ENCODE measurements around the gene PIK3C2A. TPM values are rescaled to one million over a fixed set of nuclear protein-coding genes. Genes with fewer than 3 reads are reported as not detected.

Gene PIK3C2A
- total RNA-seq, 1 donor: 9.4 TPM

- no peak for DNase-seq (ENCODE audit: low read depth in 2 of 3, low spot score in 2 of 3)
These were observed 10.6 kb upstream of the PIK3C2A start for GRCh38 chr11:17218403-17218802.

DNA sequence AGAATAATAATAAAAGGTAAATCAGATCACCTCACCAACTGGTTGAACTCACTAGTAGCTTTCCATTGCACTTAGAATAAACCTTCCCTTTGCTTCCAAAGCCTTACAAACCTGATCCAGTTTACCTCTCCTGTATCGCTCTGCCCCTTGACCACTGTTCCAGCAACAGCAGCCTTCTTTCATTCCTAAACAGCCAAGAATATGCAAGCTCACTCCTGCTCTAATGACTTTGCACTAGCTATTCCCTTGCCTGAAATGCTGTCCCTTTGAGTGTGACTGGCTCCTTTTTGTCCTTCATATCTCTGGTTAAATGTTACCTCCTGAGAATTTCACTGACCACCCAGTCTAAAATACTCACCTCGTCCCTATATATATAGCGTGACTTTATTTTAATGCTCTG, 9.6 kb upstream of the PIK3C2A start:
- DNase-seq (ENCODE audit: low read depth in 2 of 3, low spot score in 2 of 3): no peak

GRCh38 chr11:17214338-17214737, 6.6 kb upstream of the PIK3C2A start:
- no peak for DNase-seq (ENCODE audit: low read depth in 2 of 3, low spot score in 2 of 3)

GRCh38 chr11:17211286-17211685, 3.5 kb upstream of the PIK3C2A start:
- no peak for DNase-seq (ENCODE audit: low read depth in 2 of 3, low spot score in 2 of 3)

DNA sequence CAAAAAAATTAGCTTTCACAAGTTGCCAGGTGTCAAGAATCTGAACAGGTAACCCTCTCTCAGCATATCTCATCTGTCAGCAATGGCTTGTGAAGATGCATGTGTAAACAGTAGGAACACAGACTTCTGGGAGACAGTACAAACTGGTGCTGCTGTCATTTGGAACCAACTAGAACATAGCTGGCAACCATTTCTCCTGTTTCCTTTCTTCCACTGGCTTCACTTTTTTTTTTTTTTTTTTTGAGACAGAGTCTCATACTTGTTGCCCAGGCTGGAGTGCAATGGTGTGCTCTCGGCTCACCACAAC, 2.1 kb upstream of the PIK3C2A start:
- DNase-seq (ENCODE audit: low read depth in 2 of 3, low spot score in 2 of 3): no peak

GRCh38 chr11:17208257-17208999, 642 bp upstream of the PIK3C2A start:
- DNase-seq (ENCODE audit: low read depth in 2 of 3, low spot score in 2 of 3): peak in 2 of 3 donors; percentile 67 to 81

GRCh38 chr11:17206463-17206862, 1.3 kb downstream of the PIK3C2A start:
- DNase-seq (ENCODE audit: low read depth in 2 of 3, low spot score in 2 of 3): no peak

DNA sequence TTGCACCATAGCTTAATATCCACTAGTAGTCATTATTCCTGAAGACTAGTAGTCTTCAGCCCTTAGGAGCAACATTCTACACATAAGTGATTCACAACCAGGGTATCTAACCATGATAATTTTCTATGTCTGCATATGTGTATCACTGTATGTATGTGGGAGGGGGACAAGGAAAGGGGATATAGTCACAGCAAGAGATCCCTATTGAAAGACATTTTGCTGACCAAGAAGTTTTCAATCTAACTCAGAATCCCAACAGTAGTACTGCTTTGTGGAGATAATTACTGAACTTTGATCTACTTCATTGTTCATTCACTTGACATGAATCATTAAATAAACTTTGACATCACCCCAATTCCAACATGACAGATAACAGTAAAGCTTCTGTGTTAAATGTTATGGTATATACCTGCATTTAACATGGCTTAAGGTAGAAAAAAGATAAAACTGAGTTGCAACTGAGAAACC, 10.3 kb downstream of the PIK3C2A start:
- DNase-seq (ENCODE audit: low read depth in 2 of 3, low spot score in 2 of 3): no peak

DNA sequence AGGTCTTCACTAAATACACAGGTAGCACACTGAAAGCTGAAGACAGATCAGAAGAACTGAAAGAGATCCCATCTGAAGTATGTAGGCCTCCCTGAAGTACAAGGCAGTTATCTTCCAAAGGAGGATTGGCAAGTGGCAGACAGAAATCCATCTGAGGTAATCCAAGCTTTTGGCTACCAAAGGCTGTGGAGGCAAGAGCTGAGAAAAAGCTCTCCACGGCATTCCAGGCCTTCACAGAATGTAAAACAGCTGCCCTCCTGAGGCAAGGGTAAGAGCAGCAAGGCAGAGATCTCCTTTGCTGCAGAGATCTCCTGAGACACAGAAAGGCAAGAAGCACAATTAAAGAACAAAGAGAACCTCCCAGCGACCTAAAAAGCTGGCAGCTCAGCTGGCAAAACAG, 19.1 kb downstream of the PIK3C2A start:
- DNase-seq (ENCODE audit: low read depth in 2 of 3, low spot score in 2 of 3): no peak

DNA sequence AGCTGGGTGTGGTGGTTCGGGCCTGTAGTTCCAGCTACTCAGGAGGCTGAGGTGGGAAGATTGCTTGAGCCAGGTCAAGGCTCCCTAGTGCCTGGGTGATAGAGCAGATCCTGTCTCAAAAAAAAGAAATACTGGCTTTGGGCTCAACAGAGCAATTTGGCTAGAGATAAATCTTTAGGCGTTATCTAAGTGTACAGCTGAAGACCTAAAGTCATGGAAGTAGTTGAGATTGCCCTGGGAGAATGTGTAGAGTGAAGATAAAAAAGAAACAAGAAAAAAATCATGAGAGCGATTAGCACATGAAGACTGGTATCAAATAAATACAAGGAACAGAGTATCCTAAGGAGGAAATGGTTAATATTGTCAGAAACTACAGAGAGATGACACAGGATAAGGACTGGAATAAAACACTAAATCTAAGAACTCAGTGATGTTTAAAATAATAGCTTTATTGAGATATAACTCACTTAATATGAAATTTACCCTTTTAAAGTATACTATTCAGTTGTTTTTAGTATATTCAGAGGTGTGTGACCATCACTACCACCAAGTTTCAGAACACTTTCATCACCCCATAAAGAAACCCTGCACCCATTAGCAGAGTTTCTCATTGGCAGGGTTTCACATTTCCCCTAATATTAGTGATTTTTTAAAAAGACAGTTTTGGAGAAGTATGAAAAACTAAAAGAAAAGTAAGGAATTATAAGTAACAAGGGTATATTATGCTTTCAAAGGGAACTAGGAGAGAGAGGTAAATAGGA, 20.7 kb downstream of the PIK3C2A start:
- peak in 1 of 3 donors; percentile 45 for DNase-seq (ENCODE audit: low read depth in 2 of 3, low spot score in 2 of 3)

- DNase-seq (ENCODE audit: low read depth in 2 of 3, low spot score in 2 of 3): no peak
These were observed 21.8 kb downstream of the PIK3C2A start for GRCh38 chr11:17185938-17186337.

DNA sequence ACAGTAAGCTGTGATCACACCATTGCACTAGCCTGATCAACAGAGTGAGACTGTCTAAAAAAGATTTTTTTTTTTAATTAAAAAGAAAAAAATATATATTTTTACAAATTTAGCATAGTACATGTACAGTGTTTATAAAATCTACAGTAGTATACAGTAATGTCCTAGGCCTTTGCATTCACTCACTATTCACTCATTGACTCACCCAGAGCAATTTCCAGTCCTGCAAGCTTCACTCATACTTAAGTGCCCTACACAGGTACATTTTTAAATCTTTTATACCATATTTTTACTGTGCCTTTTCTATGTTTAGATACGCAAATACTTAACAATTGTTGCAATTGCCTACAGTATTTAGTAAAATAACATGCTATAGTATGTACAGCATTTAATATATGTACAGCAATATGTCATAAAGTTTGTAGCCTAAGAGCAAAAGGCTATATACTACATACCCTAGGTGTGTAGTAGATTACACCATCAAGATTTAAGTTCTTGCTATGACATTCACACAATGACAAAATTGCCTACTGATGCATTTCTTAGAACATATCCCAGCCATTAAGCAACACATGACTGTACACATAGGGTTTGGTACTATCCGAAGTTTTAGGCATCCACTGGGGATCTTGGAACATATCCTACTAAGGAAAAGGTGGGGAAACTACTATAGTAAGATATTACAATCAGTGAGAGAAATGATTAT, 22.8 kb downstream of the PIK3C2A start:
- DNase-seq (ENCODE audit: low read depth in 2 of 3, low spot score in 2 of 3): no peak

DNA sequence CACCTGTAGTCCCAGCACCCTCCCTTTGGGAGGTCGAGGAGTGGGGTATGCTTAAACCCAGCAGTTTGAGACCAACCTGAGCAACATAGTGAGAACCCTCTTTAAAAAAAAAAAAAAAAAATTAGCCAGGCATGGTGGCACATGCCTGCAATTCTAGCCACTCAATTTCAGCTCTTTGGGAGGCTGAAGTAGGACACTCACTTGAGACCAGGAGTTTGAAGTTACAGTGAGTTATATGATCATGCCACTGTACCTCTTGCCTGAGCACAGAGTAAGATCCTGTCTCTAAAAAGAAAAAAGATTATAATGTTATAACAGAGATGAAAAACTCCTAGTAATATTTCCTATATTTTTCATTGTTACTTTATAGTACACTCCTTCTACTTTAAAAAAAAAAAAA, 23.9 kb downstream of the PIK3C2A start:
- DNase-seq (ENCODE audit: low read depth in 2 of 3, low spot score in 2 of 3): no peak

DNA sequence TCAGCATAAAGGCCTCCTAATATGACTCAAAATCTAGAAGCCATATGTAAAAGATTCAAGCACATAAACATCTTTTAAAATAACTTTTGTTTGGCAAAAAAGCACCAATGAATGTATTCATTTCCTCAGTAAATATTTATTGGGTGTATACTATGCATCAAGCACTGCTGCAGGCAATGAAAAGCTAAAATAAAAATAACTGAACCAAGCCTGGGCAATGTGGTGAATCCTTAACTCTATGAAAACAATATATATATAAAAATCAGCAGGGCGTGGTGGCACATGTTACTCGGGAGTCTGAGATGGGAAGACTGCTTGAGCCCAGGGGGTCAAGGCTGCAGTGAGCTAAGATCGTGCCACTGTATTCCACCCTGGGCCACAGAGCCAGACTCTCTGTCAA, 27.8 kb downstream of the PIK3C2A start:
- no peak for DNase-seq (ENCODE audit: low read depth in 2 of 3, low spot score in 2 of 3)

DNA sequence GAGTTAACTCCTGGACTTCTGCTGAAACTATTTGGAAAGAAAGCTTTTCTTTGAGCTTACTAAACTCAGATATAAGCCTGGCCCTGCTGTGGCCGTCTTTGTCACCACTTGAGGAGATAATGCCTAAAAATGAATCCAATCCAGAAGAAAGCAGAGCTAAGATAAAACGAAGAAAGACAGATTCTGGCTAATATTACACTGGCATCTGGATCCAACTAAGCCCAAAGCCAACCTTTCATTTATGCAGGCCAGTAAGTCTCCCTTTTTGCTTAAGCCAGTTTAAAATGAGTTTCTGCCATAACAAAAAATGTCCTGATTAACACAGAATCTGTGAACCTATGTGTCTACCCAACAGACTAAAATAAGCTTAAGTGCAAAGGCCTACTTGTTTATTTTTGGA, 34.5 kb downstream of the PIK3C2A start:
- DNase-seq (ENCODE audit: low read depth in 2 of 3, low spot score in 2 of 3): no peak

DNA sequence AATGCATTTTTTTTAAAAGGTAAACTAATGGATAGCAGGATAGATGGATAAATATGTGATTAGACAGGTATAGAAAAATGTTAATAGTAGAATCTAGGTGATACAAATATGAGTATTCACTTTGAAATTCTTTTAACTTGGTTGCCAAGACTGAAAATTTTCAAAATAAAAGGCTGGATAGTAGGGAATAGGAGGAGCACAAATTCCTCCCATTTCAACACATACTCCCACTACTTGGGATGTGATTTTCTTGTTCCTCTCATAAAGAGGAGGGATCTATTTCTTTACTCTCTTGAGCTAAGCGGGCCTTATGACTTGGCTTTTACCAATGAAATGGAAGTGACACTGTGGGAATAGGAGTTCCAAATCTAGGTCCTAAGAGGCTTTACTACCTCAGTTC, 35.9 kb downstream of the PIK3C2A start:
- DNase-seq (ENCODE audit: low read depth in 2 of 3, low spot score in 2 of 3): no peak

DNA sequence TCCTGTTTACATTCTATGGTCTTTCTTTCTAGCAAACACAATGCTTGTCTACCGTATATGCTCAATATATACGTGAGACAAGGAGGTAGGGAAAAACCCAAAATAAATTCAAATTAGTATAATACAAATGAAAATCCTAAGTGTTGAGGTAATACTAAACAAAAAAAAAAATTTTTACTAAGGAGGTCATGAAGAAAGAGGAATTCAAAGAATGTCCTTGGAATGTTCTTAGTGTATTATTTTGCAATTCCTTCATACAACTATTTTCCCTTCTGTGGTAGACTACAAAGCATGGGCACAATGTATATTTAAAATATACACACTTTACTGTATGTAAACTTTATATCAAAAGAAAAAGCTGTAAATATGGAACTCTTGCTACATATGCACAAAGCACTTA, 36.4 kb downstream of the PIK3C2A start:
- DNase-seq (ENCODE audit: low read depth in 2 of 3, low spot score in 2 of 3): no peak

- DNase-seq (ENCODE audit: low read depth in 2 of 3, low spot score in 2 of 3): no peak
These were observed 37.9 kb downstream of the PIK3C2A start for GRCh38 chr11:17169876-17170275.

DNA sequence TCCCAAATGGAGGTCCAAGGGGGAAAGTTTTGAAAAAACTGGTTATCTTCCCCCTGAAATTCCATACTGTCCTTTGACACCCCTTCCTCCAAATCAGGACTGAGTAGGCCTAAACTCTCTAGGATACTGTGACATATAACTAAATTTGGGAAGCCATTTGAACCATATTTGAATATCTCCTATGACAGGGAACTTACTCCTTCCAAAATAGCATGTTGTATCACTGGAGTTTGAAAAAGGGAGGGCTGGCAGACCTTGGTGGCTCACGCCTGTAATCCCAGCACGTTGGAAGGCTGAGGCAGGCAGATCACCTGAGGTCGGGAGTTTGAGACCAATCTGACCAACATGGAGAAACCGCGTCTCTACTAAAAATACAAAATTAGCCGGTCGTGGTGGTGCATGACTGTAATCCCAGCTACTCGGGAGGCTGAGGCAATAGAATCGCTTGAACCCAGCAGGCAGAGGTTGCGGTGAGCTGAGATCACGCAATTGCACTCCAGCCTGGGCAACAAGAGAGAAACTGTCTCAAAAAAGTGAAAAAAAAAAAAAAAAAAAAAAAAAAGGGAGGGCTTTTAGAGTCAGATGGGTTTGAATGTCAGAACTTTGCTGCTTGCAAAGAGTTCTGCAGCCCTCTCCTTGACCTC, 42.4 kb downstream of the PIK3C2A start:
- DNase-seq (ENCODE audit: low read depth in 2 of 3, low spot score in 2 of 3): no peak

DNA sequence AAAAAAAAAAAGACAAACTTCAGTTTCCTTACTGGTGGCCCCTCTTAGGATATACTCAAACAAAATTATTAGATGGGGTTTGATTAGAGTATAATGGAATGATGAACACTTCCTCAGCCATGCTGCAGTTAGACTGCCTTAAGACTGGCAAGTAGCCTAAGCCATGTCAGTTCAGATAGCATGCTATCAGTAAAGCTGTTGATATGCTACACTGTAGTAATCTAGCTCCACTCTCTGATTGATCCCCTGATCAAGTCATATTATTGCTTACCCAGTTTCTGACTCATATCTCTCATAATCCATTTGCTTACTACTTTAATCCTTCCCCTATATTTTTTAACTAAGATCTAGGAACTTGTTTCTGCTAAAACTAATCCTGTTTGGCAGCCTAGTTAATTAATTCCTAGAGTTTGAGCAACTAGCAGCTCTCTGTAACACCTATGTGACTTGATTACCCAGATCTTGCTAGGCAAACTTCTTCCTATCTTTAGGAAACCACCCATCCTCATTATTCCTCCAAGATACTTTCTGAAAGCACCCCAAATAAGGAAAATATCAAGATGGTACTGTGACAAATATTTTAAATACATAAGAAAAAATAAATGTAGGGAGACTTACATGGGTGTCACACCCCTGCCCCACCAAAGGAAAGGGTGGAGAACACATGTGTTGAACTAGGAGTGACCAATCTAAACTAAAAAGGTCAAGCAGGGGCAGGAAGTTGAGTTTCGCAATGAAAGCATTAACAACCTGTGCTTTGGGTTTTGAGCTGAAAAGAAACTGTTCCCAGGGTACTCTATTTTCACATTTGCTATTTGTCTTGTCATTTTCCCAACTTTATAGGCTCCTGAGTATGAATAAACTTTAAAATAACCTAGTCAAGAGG, 43.2 kb downstream of the PIK3C2A start:
- no peak for DNase-seq (ENCODE audit: low read depth in 2 of 3, low spot score in 2 of 3)

All from hematopoietic multipotent progenitor cell (in vitro differentiated cells).